Measurements from ENCODE around the gene ABTB1.

The ABTB1 gene

GRCh38 chr3:127667119-127667681 lies 5.6 kb upstream of the ABTB1 start:
- in situ Hi-C loops (cut with HindIII; ENCODE audit: low pct_ligation_motif_present, low pct_unique_long_range_greater_than_20kb, low sequenced_read_pairs), result loop anchor here (25.0 kb wide), 1 partner anchor 295 kb away; no protein-coding TSS in a partner anchor
- DNase-seq, result no peak

DNA sequence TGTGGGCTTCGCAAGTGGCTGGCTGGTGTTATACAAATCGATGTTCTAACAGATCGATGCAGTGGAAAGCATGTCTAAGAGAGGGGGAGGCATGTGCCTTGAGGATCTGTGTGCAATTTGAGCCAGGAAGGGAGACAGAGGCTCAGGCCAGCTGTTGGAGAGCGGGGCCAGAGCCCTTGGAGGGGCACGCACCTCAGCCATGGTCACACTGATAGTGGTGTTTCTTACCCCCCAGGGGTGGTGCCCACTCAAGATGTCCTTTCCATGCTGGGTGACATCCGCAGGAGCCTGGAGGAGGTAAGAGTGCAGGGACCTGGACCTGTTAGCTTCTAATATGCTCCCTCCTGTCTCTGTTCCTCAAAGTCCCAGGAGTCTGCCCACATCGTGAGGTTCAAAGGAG lies 3.8 kb upstream of the ABTB1 start:
- in situ Hi-C loops (cut with HindIII; ENCODE audit: low pct_ligation_motif_present, low pct_unique_long_range_greater_than_20kb, low sequenced_read_pairs), result loop anchor here (25.0 kb wide), 1 partner anchor 293 kb away; no protein-coding TSS in a partner anchor
- DNase-seq, result no peak

DNA sequence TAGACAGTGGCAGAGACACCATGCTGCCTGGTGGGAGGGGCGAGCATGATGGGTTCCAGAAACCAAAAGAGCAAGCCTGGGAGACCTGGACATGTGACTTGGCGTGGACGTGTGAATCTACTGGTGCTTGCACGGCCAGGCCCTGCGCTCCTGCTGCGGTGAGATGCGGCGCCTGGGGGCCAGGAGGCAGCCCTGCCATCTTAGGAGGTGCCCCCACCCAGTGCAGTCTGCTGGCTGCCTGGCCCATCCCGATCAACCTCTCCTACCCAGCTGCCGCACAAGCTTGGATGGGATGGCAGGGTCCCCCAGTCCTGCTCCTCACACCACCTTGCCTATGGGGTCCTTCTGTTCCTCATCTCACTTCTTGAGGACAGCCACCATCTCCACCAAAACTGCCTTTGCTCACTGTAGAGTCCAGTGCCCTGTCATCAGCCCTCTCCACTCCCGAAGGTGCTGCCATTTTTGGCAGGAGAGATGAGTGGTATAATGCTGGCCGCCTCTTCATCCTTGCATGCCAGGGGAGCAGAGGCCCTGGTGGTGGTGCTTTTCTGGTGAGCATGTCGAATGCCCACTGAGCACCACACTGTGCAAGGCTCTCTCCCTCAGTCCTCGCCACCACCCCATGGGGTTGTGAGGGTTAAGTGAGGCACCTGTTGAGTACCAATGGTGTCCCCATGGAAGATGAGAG lies 3.1 kb upstream of the ABTB1 start:
- DNase-seq, result no peak
- in situ Hi-C loops (cut with HindIII; ENCODE audit: low pct_ligation_motif_present, low pct_unique_long_range_greater_than_20kb, low sequenced_read_pairs), result loop anchor here (25.0 kb wide), 1 partner anchor 293 kb away; no protein-coding TSS in a partner anchor

GRCh38 chr3:127670229-127670559 lies 2.6 kb upstream of the ABTB1 start:
- in situ Hi-C loops (cut with HindIII; ENCODE audit: low pct_ligation_motif_present, low pct_unique_long_range_greater_than_20kb, low sequenced_read_pairs), result loop anchor here (25.0 kb wide), 1 partner anchor 292 kb away; no protein-coding TSS in a partner anchor

DNA sequence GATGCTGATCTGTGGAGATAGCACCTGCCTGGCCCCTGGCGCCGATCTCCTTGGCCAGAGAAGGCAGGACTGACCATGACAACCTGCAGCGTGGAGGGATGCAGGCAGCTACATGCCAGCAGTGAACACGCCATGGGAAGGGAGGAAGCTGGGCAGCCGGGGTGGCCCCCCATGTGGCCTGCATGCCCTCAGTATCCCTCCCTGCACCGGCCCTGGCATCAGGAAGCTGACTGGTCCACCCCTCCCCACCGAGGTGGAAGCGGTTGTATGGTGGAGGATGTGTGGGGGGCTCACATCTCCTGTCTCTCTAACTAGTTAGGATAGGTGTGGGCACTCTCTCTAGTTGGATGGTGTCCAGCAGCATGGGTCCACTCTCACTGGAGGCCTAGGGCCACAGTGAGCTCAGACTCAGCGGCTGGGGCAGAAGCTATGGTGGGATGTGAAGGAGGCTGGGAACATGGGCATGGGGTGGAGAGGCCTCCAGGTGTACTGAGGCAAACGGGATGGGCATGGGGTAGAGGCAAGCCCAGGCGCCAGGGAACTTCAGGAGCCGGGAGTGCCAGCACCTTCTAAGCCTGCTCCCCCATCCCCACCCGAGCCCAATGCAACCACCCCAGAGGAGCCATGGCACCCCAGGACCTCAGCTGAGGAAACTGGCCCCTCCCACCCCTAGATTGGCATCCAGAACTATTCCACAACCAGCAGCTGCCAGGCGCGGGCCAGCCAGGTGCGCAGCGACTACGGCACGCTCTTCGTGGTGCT lies 1.8 kb upstream of the ABTB1 start:
- in situ Hi-C loops (cut with HindIII; ENCODE audit: low pct_ligation_motif_present, low pct_unique_long_range_greater_than_20kb, low sequenced_read_pairs), result loop anchor here (25.0 kb wide), 1 partner anchor 291 kb away; no protein-coding TSS in a partner anchor
- no peak for DNase-seq

More at GRCh38 chr3:127670229-127670559, 2.6 kb upstream of the ABTB1 start:
- DNase-seq, result no peak

DNA sequence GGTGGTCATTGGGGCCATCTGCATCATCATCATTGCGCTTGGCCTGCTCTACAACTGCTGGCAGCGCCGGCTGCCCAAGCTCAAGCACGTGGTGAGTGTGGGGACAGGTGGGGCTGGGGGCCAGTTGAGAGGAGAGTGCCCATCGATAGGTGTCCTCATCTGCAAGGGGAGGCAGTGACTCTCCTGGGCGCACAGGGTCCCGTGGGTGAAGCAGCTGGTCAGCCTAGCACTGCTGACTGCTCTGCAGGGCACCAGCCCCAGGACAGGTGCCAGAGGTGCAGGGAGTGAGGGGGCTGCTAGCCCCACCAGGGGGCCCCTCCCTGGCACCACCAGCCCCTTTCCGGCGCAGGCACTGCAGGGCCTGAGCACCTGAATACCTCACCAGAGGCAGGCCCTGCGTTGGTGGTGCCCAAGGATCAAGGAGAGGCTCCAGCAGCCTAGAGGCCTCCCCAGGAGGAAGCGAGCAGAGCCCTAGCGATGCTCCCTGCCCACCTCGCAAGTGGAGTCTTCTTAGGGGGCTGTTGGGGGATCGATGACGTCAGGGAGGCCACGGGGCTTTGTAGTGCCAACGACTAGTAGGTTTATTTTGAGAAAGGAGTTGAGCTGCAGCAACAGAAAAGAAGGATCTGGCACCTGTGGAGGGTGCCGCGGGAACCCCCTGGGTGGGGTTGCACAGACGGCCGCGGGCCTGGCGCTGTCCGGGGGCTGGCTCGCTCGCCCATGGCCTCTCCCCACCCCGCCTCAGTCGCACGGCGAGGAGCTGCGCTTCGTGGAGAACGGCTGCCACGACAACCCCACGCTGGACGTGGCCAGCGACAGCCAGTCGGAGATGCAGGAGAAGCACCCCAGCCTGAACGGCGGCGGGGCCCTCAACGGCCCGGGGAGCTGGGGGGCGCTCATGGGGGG lies 976 bp upstream of the ABTB1 start:
- DNase-seq, result no peak
- in situ Hi-C loops (cut with HindIII; ENCODE audit: low pct_ligation_motif_present, low pct_unique_long_range_greater_than_20kb, low sequenced_read_pairs), result loop anchor here (25.0 kb wide), 1 partner anchor 291 kb away; no protein-coding TSS in a partner anchor

GRCh38 chr3:127673191-127674100 lies 694 bp downstream of the ABTB1 start:
- peak; percentile 49 for DNase-seq
- in situ Hi-C loops (cut with HindIII; ENCODE audit: low pct_ligation_motif_present, low pct_unique_long_range_greater_than_20kb, low sequenced_read_pairs), result loop anchor here (25.0 kb wide), 1 partner anchor 289 kb away; no protein-coding TSS in a partner anchor

DNA sequence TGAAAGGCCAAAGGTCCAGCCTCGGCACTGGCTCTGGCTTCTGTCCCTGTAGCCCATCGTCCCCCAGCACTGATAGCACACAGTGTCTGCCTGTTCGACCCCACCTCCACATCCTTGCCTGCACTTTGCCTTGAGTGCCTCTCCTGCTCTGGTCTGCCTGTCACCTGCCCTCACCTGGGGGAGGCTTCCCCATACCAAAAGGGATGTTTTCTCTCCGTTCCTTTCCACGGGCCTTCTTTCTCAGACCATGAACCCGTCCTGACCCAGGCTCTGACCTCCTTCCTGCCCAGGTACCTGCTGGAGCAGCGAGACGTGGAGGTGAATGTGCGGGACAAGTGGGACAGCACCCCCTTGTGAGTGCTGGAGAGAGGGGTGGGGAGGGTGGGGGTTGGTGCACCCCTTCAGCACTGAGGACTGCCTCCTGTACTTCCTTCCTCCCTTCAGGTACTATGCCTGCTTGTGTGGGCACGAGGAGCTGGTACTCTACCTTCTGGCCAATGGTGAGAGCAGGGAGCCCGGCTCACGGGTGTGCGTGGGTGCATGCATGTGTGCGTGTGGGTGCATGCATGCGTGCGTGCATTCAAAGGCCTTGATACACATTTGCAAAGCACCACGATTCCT lies 1.5 kb downstream of the ABTB1 start:
- in situ Hi-C loops (cut with HindIII; ENCODE audit: low pct_ligation_motif_present, low pct_unique_long_range_greater_than_20kb, low sequenced_read_pairs), result loop anchor here (25.0 kb wide), 1 partner anchor 288 kb away; no protein-coding TSS in a partner anchor
- no peak for DNase-seq

DNA sequence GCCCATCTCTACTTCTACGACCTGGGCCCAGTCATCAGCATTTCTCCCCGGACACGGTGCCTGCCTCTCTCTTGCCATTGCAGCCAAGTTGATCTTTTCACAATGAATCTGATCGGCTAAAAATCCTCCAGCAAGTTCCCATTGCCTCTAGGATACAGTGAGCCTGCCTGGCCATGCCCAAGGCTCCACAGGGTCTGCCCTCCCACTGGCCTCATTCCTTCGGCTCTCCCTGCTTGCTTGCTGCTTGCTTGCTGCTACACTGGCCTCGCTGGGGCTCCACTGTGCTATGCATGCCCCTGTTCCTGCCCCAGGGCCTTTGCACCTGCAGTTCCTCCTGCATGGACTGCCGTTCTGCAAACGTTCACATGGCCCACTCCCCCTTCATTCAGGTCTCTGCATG lies 2.0 kb downstream of the ABTB1 start:
- DNase-seq, result no peak
- in situ Hi-C loops (cut with HindIII; ENCODE audit: low pct_ligation_motif_present, low pct_unique_long_range_greater_than_20kb, low sequenced_read_pairs), result loop anchor here (25.0 kb wide), 1 partner anchor 288 kb away; no protein-coding TSS in a partner anchor

DNA sequence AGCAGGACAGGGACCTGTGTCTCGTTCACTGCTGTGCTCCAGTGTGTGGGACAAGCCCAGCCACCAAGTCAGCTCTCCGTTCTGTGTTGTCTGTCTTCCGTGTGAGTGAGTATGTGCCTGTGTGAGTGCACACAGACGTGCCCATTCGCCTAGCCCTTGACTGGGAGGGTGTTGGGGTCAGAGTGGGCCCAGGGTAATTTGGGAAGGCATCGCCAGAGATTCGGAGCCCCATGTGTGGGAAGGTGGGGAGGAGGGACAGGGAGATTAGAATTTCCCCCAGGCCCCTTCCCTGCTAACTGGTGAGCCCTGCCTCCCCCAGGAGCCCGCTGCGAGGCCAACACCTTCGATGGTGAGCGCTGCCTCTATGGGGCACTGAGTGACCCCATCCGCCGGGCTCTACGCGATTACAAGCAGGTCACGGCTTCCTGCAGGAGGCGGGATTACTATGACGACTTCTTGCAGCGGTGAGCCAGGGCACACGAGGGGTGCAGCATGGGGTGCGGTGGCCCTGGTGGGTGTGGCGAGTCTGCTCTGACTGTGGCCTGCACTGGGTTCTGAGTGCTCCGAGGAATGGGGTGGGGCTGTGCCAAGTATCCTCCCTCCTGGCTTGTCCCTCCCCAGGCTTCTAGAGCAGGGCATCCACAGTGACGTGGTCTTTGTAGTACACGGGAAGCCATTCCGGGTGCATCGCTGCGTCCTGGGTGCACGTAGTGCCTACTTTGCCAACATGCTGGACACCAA lies 3.1 kb downstream of the ABTB1 start:
- DNase-seq, result no peak
- in situ Hi-C loops (cut with HindIII; ENCODE audit: low pct_ligation_motif_present, low pct_unique_long_range_greater_than_20kb, low sequenced_read_pairs), result no loop called here

- in situ Hi-C loops (cut with HindIII; ENCODE audit: low pct_ligation_motif_present, low pct_unique_long_range_greater_than_20kb, low sequenced_read_pairs), result no loop called here
- DNase-seq, result no peak
Observed at GRCh38 chr3:127676456-127676855, 3.7 kb downstream of the ABTB1 start.

DNA sequence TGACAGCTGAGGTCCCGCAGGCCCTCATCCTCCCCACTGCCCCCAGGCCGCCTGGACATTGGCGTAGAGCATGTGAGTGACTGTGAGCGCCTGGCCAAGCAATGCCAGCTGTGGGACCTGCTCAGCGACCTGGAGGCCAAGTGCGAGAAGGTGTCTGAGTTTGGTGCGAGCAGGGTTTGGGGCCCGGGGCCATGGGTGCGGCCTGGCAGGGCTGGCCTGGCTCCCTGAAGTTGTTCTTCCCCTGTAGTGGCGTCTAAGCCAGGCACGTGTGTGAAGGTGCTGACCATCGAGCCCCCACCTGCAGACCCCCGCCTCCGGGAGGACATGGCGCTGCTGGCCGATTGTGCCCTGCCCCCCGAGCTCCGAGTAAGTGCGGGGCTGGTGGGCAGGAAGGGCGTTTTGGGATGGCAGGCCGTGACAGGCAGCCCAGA lies 4.2 kb downstream of the ABTB1 start:
- no peak for DNase-seq
- in situ Hi-C loops (cut with HindIII; ENCODE audit: low pct_ligation_motif_present, low pct_unique_long_range_greater_than_20kb, low sequenced_read_pairs), result no loop called here

- no peak for DNase-seq
- in situ Hi-C loops (cut with HindIII; ENCODE audit: low pct_ligation_motif_present, low pct_unique_long_range_greater_than_20kb, low sequenced_read_pairs), result no loop called here
Observed at GRCh38 chr3:127677541-127678314, 5.0 kb downstream of the ABTB1 start.

DNA sequence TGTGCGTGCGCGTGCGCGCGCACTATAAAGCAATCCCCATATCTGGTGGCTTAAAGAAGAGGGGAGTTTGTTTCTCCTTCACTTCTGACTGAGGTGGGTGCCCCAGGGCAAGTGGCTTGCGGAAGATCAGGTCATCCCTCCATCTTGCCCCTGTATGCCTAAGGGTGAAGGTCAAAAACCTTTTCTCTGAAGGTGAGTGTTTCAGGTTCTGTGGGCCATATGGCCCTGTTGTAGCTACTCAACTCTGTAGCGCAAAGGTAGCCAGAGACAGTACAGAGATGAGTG lies 5.5 kb downstream of the ABTB1 start:
- no peak for DNase-seq
- in situ Hi-C loops (cut with HindIII; ENCODE audit: low pct_ligation_motif_present, low pct_unique_long_range_greater_than_20kb, low sequenced_read_pairs), result no loop called here

DNA sequence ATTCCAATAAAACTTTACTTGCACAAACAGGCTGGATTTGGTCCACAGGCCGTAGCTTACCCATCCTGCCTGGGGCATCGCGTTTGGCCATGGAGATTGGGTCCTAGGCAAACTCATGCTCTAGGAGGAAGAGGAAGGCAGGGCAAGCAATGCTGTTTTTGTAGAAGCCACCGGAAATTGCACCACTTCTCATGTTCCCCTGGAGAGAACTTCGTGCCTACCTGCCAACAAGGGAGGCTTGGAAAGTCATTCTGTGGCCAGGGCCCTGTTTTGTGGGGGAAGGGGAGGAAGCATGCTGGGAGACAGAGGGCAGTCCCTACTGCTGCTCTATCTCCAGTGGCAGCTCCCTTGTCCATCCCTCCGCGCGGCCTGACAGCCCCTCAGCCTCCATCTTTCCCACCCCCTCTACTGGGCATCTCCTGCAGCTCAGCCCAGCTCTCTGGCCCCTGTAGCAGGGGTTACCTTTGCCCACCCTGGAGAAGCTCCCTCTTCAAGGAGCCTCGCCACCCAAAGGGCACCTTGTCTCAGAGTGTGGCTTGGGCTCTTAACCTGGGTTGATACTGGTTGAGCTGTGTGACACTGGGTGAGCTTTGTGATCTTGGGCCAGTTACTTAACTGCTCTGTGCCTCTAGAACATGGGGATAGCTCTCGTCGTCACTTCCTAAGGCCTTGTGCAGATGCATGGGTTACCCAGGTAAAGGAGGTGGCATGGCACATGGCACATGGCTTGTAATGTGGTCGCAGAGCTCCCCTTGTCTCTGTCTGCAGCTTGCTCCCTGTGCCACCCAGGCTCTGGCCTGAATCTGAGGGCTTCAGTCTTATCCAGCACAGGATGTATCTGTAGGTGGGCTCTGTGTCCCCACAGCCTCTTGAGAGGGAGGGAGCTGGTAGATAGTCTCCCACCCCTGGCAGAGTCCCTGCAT lies 6.1 kb downstream of the ABTB1 start:
- DNase-seq, result no peak
- in situ Hi-C loops (cut with HindIII; ENCODE audit: low pct_ligation_motif_present, low pct_unique_long_range_greater_than_20kb, low sequenced_read_pairs), result no loop called here
